NT2/D1 (cell line): ENCODE data around the gene GAST.

ENCODE experiments used
- SUZ12 ChIP-seq: IDR thresholded peaks from 2 replicates; pipeline ENCODE4 v1.6.1; 2011; ENCODE audit not compliant: insufficient read length, insufficient read depth; ENCODE audit errors: extremely low read depth
- ZNF274 ChIP-seq: IDR thresholded peaks from 2 replicates; pipeline ENCODE4 v1.6.1; 2011; ENCODE audit warnings: mild to moderate bottlenecking, low read depth, low read length

DNA sequence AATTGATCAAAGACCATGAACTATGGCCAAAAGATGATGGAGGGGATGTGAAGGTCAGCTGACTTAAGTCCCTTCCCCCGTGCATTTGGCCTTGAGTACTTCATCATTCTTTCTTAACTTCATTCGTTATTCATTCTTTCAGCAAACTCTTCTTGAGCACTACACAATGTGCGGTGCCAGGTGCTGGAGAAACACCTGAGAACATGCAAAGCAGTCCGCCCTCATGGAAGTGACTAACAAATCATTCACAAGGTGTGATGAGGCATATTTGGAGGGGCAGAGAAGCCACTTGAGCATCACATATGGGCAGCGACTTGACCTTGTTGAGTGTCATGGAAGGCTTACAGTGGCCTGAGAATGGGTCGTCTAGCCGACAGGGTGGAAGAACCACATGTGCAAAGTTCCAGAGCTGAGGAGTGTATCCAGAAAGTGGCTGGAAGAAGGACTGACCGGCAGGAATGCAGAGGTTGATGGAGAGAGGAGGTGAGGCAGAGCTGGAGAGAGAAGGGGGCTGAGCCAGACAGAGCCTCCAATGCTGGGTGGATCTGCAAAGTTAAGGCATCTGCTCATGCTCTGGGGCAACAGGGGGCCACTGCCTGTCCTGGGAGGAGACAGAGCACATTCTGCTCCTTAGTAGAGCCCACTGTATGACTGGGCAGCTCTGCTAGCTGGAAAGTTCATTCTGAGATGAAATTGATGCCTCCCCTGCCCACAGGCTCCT, 48.5 kb upstream of the GAST start:
- TF ChIP-seq ZNF274 (no peak), SUZ12 (no peak)
